IMR-90 (cell line): ENCODE measurements around the gene ZCWPW1. TPM values are rescaled to one million over a fixed set of nuclear protein-coding genes. Genes with fewer than 3 reads are reported as not detected.

ENCODE experiments used
- ATAC-seq: fragments of 200-7000 bp; cut with Tn5 transposase; 2 replicates; pipeline ENCODE4 v1.9.1; 2020; ENCODE audit warnings: low read depth, mild to moderate bottlenecking, moderate library complexity
- BruUV-seq: library from RNA; stranded (reverse); fragments of 400-500 nt; replicated peaks from 2 replicates; lab custom pipeline; 2021; lab: Mats Ljungman, UMichigan
- CTCF ChIA-PET: fragments of 300-600 bp; formaldehyde crosslinking; extraction: SDS; loops from one replicate; lab custom pipeline; 2021; ENCODE audit warnings: antibody characterized with exemption; lab: Yijun Ruan, JAX
- POLR2A ChIA-PET: fragments of 300-600 bp; sonication (Branson Sonifier 250); formaldehyde crosslinking; loops from one replicate; lab custom pipeline; 2022; ENCODE audit warnings: antibody characterized with exemption; ENCODE audit not compliant: unreplicated experiment; lab: Charles Lee
- DNase-seq: peaks from one replicate; pipeline ENCODE4 v3.0.0; 2013
- H2AFZ ChIP-seq: replicated peaks from 2 replicates; pipeline ENCODE3; 2013; ENCODE audit warnings: low read length, mild to moderate bottlenecking; ENCODE audit not compliant: poor library complexity
- H2AK5ac ChIP-seq: 2 replicates; pipeline ENCODE4 v1.6.1; 2013; ENCODE audit warnings: low read depth, low read length, inconsistent platforms
- H2AK9ac ChIP-seq: replicated peaks from 2 replicates; pipeline ENCODE3; 2013; ENCODE audit warnings: mild to moderate bottlenecking, low read depth, low read length, moderate library complexity; ENCODE audit not compliant: poor library complexity
- H2BK120ac ChIP-seq: 2 replicates; pipeline ENCODE4 v1.6.1; 2013; ENCODE audit warnings: low read depth, low read length, inconsistent platforms
- H2BK15ac ChIP-seq: 3 replicates; pipeline ENCODE4 v1.6.1; 2013; ENCODE audit warnings: low read depth, low read length, inconsistent platforms
- H2BK20ac ChIP-seq: 2 replicates; pipeline ENCODE4 v1.6.1; 2013; ENCODE audit warnings: low read depth, mild to moderate bottlenecking, inconsistent platforms, low read length, moderate library complexity
- H2BK5ac ChIP-seq: 2 replicates; pipeline ENCODE4 v1.6.1; 2013; ENCODE audit warnings: mild to moderate bottlenecking, low read depth, low read length, inconsistent platforms; ENCODE audit not compliant: poor library complexity, severe bottlenecking
- H3K14ac ChIP-seq: replicated peaks from 2 replicates; pipeline ENCODE4 v1.6.1; 2013; ENCODE audit warnings: low read depth, low read length, inconsistent platforms
- H3K18ac ChIP-seq: 2 replicates; pipeline ENCODE4 v1.6.1; 2013; ENCODE audit warnings: low read depth, low read length, control low read depth
- H3K23ac ChIP-seq: 2 replicates; pipeline ENCODE4 v1.6.1; 2013; ENCODE audit warnings: low read depth, low read length, inconsistent platforms
- H3K27ac ChIP-seq: 2 replicates; pipeline ENCODE4 v1.5.1; 2013; ENCODE audit warnings: mild to moderate bottlenecking, control low read depth, low read length; ENCODE audit not compliant: insufficient read depth
- H3K27me3 ChIP-seq: 2 replicates; pipeline ENCODE4 v1.6.1; 2013; ENCODE audit warnings: low read length; ENCODE audit not compliant: control insufficient read depth, insufficient read depth
- H3K36me3 ChIP-seq: 2 replicates; pipeline ENCODE4 v1.6.1; 2013; ENCODE audit warnings: low read length, mixed read lengths; ENCODE audit not compliant: control insufficient read depth, insufficient read depth
- H3K4ac ChIP-seq: 2 replicates; pipeline ENCODE4 v1.6.1; 2013; ENCODE audit warnings: low read depth, low read length, inconsistent platforms
- H3K4me1 ChIP-seq: 2 replicates; pipeline ENCODE4 v1.6.1; 2013; ENCODE audit warnings: low read length, mixed read lengths; ENCODE audit not compliant: control insufficient read depth, insufficient read depth
- H3K4me2 ChIP-seq: 2 replicates; pipeline ENCODE4 v1.6.1; 2013; ENCODE audit warnings: low read depth, mild to moderate bottlenecking, control low read depth, low read length, moderate library complexity
- H3K4me3 ChIP-seq: 2 replicates; pipeline ENCODE4 v1.5.1; 2013; ENCODE audit warnings: low read depth, mild to moderate bottlenecking, control low read depth, low read length, moderate library complexity; ENCODE audit not compliant: insufficient read depth
- H3K56ac ChIP-seq: 2 replicates; pipeline ENCODE4 v1.6.1; 2013; ENCODE audit warnings: low read length, inconsistent platforms; ENCODE audit not compliant: insufficient read depth; ENCODE audit errors: extremely low read depth
- H3K79me1 ChIP-seq, 2 experiments: 2 replicates each; pipeline ENCODE4 v1.6.1; 2013; ENCODE audit warnings: low read length in 2 of 2, inconsistent platforms in 1 of 2, low read depth in 1 of 2
- H3K9ac ChIP-seq: 2 replicates; pipeline ENCODE4 v1.6.1; 2013; ENCODE audit warnings: low read depth, low read length, control low read depth
- H3K9me1 ChIP-seq: 2 replicates; pipeline ENCODE4 v1.6.1; 2013; ENCODE audit warnings: low read length, inconsistent platforms; ENCODE audit not compliant: insufficient read depth
- H3K9me3 ChIP-seq: 2 replicates; pipeline ENCODE4 v1.6.1; 2013; ENCODE audit warnings: low read length; ENCODE audit not compliant: control insufficient read depth, insufficient read depth
- H4K20me1 ChIP-seq: 2 replicates; pipeline ENCODE4 v1.6.1; 2013; ENCODE audit warnings: low read length, inconsistent platforms; ENCODE audit not compliant: insufficient read depth
- H4K5ac ChIP-seq: 2 replicates; pipeline ENCODE4 v1.6.1; 2013; ENCODE audit warnings: mild to moderate bottlenecking, low read depth, low read length, control low read depth
- H4K8ac ChIP-seq, 2 experiments: 2 replicates each; pipeline ENCODE4 v1.6.1; 2013; ENCODE audit warnings: low read depth in 2 of 2, low read length in 2 of 2, control low read depth in 1 of 2, inconsistent platforms in 1 of 2
- H4K91ac ChIP-seq: 2 replicates; pipeline ENCODE4 v1.6.1; 2013; ENCODE audit warnings: low read depth, low read length, inconsistent platforms; ENCODE audit not compliant: insufficient read depth
- BHLHE40 ChIP-seq: fragments of 150-350 bp; IDR thresholded peaks from 2 replicates; pipeline ENCODE4 v1.6.1; 2016; ENCODE audit warnings: mild to moderate bottlenecking, low read depth, low read length
- CEBPB ChIP-seq: IDR thresholded peaks from 2 replicates; pipeline ENCODE4 v1.6.1; 2012; ENCODE audit warnings: low read depth, low read length, improper control_type of control experiment
- CHD1 ChIP-seq: IDR thresholded peaks from 2 replicates; pipeline ENCODE4 v1.6.1; 2012; ENCODE audit warnings: low read depth, low read length, improper control_type of control experiment
- FOS ChIP-seq: fragments of 150-350 bp; IDR thresholded peaks from 2 replicates; pipeline ENCODE4 v1.6.1; 2016; ENCODE audit warnings: low read depth, low read length
- MAFK ChIP-seq: IDR thresholded peaks from 2 replicates; pipeline ENCODE4 v1.6.1; 2012; ENCODE audit warnings: low read depth, low read length, improper control_type of control experiment
- MAZ ChIP-seq: IDR thresholded peaks from 2 replicates; pipeline ENCODE4 v1.6.1; 2012; ENCODE audit warnings: low read depth, mild to moderate bottlenecking, low read length, improper control_type of control experiment, moderate library complexity, borderline replicate concordance
- MXI1 ChIP-seq: IDR thresholded peaks from 2 replicates; pipeline ENCODE4 v1.6.1; 2012; ENCODE audit warnings: low read depth, mild to moderate bottlenecking, low read length, moderate library complexity, borderline replicate concordance
- NFE2L2 ChIP-seq: fragments of 150-350 bp; IDR thresholded peaks from 2 replicates; pipeline ENCODE4 v1.6.1; 2016; ENCODE audit warnings: low read depth, mild to moderate bottlenecking, low read length
- POLR2A ChIP-seq: IDR thresholded peaks from 2 replicates; pipeline ENCODE4 v1.6.1; 2012; ENCODE audit warnings: mild to moderate bottlenecking, low read depth, low read length
- RAD21 ChIP-seq: IDR thresholded peaks from 2 replicates; pipeline ENCODE4 v1.6.1; 2012; ENCODE audit warnings: low read length, improper control_type of control experiment
- RCOR1 ChIP-seq: IDR thresholded peaks from 2 replicates; pipeline ENCODE4 v1.6.1; 2012; ENCODE audit warnings: mild to moderate bottlenecking, low read length, improper control_type of control experiment; ENCODE audit not compliant: insufficient replicate concordance
- RFX5 ChIP-seq: IDR thresholded peaks from 2 replicates; pipeline ENCODE4 v1.8.0; 2012; ENCODE audit warnings: low read depth, mild to moderate bottlenecking, low read length, moderate library complexity
- SMC3 ChIP-seq: fragments of 150-350 bp; IDR thresholded peaks from 2 replicates; pipeline ENCODE4 v1.6.1; 2016; ENCODE audit warnings: low read depth, mild to moderate bottlenecking, antibody characterized with exemption, low read length, moderate library complexity
- WGBS, 2 experiments: methylation state at CpG; one replicate each; pipeline versions ENCODE4 v1.1.5 to v1.1.7; 2013; ENCODE audit warnings: missing lambda C conversion rate in 2 of 2; ENCODE audit not compliant: insufficient read length in 1 of 2; ENCODE audit errors: extremely low coverage in 2 of 2; 5-methylcytosine and 5-hydroxymethylcytosine counted together
- dilution Hi-C: fragments of 300-500 bp; cut with HindIII; formaldehyde crosslinking; loops from one replicate; pipeline ENCODE4 v1.14.3; 2018; ENCODE audit warnings: low sequenced_read_pairs; ENCODE audit not compliant: unreplicated experiment
- in situ Hi-C: fragments of 300-500 bp; cut with MboI; formaldehyde crosslinking; loops from 3 replicates; pipeline ENCODE4 v1.14.3; 2019; ENCODE audit warnings: low sequenced_read_pairs, inconsistent platforms, mixed read lengths
- intact Hi-C: fragments of 100-400 bp; cut with micrococcal nuclease; formaldehyde crosslinking; loops from 2 replicates; pipeline ENCODE4 v1.10.0; 2022
- polyA plus RNA-seq, 3 experiments: library from polyadenylated mRNA; depleted of rRNA; stranded (reverse); fragments of >200 nt; gene quantifications; 2 replicates each; pipeline ENCODE4 v1.2.3, GENCODE V29; 2012; ENCODE audit warnings: low replicate concordance in 1 of 3
- total RNA-seq: library from RNA; depleted of rRNA; stranded (reverse); fragments of >200 nt; gene quantifications from 2 replicates; pipeline ENCODE4 v1.2.3, GENCODE V29; 2012
- TF ChIP-seq, protein P1 (sequence below): fragments of 150-350 bp; IDR thresholded peaks from 2 replicates; pipeline ENCODE4 v1.6.1; 2017; ENCODE audit warnings: mild to moderate bottlenecking, antibody characterized with exemption, low read length, low read depth
- TF ChIP-seq, protein P2 (sequence below): conservative IDR thresholded peaks from 2 replicates; pipeline ENCODE4 v1.5.1; 2012; ENCODE audit warnings: mild to moderate bottlenecking, low read depth, low read length, improper control_type of control experiment
- TF ChIP-seq, protein P3 (sequence below): fragments of 150-350 bp; IDR thresholded peaks from 2 replicates; pipeline ENCODE4 v1.6.1; 2016; ENCODE audit warnings: low read depth, mild to moderate bottlenecking, low read length, moderate library complexity, borderline replicate concordance

Gene ZCWPW1
- total and polyA plus RNA-seq, 2 of the 4 experiments (the other 2 are of a cell fraction) = 0.72 to 1.3 TPM

DNA sequence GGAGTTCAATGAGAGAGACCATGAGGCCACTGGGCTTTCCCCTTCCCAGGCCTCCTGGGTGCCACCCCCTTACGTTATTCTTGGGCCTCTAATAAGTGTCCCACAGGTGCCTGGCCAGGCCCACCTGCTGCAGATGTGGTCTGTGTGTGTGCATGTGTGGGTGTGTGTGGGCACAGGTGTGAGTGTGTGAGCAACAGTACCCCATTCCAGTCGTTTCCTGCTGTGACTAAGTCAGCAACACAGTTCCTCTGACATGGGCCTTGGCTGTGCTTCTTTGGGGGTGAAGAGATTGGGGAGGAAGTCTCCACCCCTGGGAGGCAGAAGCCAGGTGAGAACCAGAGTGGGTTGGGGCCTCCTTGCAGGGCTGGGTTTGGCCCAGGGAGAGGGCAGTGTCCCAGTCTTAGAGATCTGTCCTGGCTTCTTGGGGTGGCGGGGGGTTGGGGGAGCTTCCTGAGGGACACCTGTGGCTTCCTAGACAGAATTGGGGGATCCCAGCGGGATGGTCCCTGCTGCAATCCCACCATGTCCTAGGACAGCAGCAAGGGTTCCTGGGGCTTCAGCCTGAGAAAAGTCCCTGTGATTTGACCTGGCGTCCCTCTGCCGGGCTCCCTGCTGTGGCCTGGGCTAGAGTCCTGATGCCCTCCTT is 74.7 kb downstream of the ZCWPW1 start:
- Histone ChIP-seq H3K4me3 (no peak overlapping the region), H2BK20ac (no peak overlapping the region), H2BK15ac (no peak overlapping the region), H3K18ac (no peak overlapping the region), H3K9ac (no peak overlapping the region), H3K9me1 (no peaks in the 10 kb centered on the region), H3K56ac (no peak overlapping the region), H3K27me3 (no peaks in the 10 kb centered on the region), H3K4ac (no peak overlapping the region), H3K79me1 (peaks cover 4 to 20% of the 10 kb centered on the region in 2 experiments; a peak in 2 of 4 replicates), H3K36me3 (peaks cover 74% of the 10 kb centered on the region), H3K9me3 (no peaks in the 10 kb centered on the region), H4K20me1 (no peaks in the 10 kb centered on the region; the same call in 1 of the 2 replicates), H3K4me2 (no peak overlapping the region), H2BK5ac (no peak overlapping the region), H3K4me1 (no peaks in the 10 kb centered on the region), H3K27ac (no peak overlapping the region), H4K5ac (no peak overlapping the region), H3K14ac (no peak overlapping the region), H2AK5ac (no peak overlapping the region), H3K23ac (no peak overlapping the region), H4K91ac (no peak overlapping the region), H4K8ac (no peak overlapping the region), H2AFZ (no peak overlapping the region), H2BK120ac (no peak overlapping the region), H2AK9ac (no peak overlapping the region)
- intact Hi-C loops = no loop called here
- TF ChIP-seq, protein P1, sequence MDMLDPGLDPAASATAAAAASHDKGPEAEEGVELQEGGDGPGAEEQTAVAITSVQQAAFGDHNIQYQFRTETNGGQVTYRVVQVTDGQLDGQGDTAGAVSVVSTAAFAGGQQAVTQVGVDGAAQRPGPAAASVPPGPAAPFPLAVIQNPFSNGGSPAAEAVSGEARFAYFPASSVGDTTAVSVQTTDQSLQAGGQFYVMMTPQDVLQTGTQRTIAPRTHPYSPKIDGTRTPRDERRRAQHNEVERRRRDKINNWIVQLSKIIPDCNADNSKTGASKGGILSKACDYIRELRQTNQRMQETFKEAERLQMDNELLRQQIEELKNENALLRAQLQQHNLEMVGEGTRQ = no peak
- TF ChIP-seq, protein P2, sequence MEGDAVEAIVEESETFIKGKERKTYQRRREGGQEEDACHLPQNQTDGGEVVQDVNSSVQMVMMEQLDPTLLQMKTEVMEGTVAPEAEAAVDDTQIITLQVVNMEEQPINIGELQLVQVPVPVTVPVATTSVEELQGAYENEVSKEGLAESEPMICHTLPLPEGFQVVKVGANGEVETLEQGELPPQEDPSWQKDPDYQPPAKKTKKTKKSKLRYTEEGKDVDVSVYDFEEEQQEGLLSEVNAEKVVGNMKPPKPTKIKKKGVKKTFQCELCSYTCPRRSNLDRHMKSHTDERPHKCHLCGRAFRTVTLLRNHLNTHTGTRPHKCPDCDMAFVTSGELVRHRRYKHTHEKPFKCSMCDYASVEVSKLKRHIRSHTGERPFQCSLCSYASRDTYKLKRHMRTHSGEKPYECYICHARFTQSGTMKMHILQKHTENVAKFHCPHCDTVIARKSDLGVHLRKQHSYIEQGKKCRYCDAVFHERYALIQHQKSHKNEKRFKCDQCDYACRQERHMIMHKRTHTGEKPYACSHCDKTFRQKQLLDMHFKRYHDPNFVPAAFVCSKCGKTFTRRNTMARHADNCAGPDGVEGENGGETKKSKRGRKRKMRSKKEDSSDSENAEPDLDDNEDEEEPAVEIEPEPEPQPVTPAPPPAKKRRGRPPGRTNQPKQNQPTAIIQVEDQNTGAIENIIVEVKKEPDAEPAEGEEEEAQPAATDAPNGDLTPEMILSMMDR = no peak
- TF ChIP-seq CEBPB (no peak), MAFK (no peak), RAD21 (no peak), MXI1 (no peak), FOS (no peak), CHD1 (no peak), BHLHE40 (no peak), MAZ (no peak), SMC3 (no peak), NFE2L2 (no peak), RCOR1 (no peak), RFX5 (no peak), POLR2A (no peak)
- TF ChIP-seq, protein P3, sequence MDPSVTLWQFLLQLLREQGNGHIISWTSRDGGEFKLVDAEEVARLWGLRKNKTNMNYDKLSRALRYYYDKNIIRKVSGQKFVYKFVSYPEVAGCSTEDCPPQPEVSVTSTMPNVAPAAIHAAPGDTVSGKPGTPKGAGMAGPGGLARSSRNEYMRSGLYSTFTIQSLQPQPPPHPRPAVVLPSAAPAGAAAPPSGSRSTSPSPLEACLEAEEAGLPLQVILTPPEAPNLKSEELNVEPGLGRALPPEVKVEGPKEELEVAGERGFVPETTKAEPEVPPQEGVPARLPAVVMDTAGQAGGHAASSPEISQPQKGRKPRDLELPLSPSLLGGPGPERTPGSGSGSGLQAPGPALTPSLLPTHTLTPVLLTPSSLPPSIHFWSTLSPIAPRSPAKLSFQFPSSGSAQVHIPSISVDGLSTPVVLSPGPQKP = no peak
- DNase-seq (no peak), ATAC-seq (no peak)
- ChIA-PET CTCF (no interaction called here), POLR2A (no interaction called here)
- in situ Hi-C loops = no loop called here
- WGBS, 2 experiments = 70% methylated on average over 2 of the region's 6 CpGs; no CpG with 5 or more reads in 1 of the 2 experiments
- BruUV-seq = no TSS peak
- dilution Hi-C loops = no loop called here
